K562 (cell line): ENCODE data around the gene SHB.

Source experiments
- FOS ChIP-seq: IDR thresholded peaks from 3 replicates; pipeline ENCODE4 v1.6.1; 2011; ENCODE audit not compliant: insufficient read length; ENCODE audit errors: extremely low read depth
- POLR2AphosphoS5 ChIP-seq: IDR thresholded peaks from 2 replicates; pipeline ENCODE4 v1.6.1; 2011; ENCODE audit warnings: mild to moderate bottlenecking, low read depth, low read length, moderate library complexity; ENCODE audit not compliant: control insufficient read depth, insufficient read depth
- REST ChIP-seq, 2 experiments: fragments of 450-650 bp; formaldehyde crosslinking in 1 of 2; IDR thresholded peaks; 2 replicates each; pipeline versions ENCODE4 v1.4.0 to v1.6.1; 2014 to 2020; ENCODE audit warnings: mild to moderate bottlenecking in 2 of 2, borderline replicate concordance in 1 of 2, low read depth in 1 of 2
- TBL1XR1 ChIP-seq, 2 experiments: IDR thresholded peaks; 2 replicates each; pipeline ENCODE4 v1.6.1; 2012; ENCODE audit warnings: improper control_type of control experiment in 2 of 2, low read length in 2 of 2, mild to moderate bottlenecking in 1 of 2
- TFE3 ChIP-seq: fragments of 450-650 bp; formaldehyde crosslinking; IDR thresholded peaks from 2 replicates; pipeline ENCODE4 v1.4.0; 2020; ENCODE audit warnings: mild to moderate bottlenecking, mixed read lengths
- ZNF133 ChIP-seq: fragments of 250-450 bp; sonication (Bioruptor Pico); IDR thresholded peaks from 2 replicates; pipeline ENCODE4 v1.4.0; 2020; ENCODE audit warnings: mild to moderate bottlenecking
- TF ChIP-seq, protein P1 (sequence below): IDR thresholded peaks from 3 replicates; pipeline ENCODE4 v1.6.1; 2011; ENCODE audit warnings: borderline replicate concordance, mild to moderate bottlenecking; ENCODE audit not compliant: insufficient read length, insufficient read depth
- TF ChIP-seq, protein P2 (sequence below), 3 experiments: IDR thresholded peaks in 2 of 3; conservative IDR thresholded peaks in 1 of 3; 2 replicates each; pipeline ENCODE4 v1.5.1; 2011 to 2012; ENCODE audit warnings: low read length in 3 of 3, mild to moderate bottlenecking in 3 of 3, control low read depth in 2 of 3, improper control_type of control experiment in 1 of 3, inconsistent platforms in 1 of 3, low read depth in 1 of 3, mixed read lengths in 1 of 3, moderate library complexity in 1 of 3; ENCODE audit not compliant: insufficient read depth in 2 of 3

DNA sequence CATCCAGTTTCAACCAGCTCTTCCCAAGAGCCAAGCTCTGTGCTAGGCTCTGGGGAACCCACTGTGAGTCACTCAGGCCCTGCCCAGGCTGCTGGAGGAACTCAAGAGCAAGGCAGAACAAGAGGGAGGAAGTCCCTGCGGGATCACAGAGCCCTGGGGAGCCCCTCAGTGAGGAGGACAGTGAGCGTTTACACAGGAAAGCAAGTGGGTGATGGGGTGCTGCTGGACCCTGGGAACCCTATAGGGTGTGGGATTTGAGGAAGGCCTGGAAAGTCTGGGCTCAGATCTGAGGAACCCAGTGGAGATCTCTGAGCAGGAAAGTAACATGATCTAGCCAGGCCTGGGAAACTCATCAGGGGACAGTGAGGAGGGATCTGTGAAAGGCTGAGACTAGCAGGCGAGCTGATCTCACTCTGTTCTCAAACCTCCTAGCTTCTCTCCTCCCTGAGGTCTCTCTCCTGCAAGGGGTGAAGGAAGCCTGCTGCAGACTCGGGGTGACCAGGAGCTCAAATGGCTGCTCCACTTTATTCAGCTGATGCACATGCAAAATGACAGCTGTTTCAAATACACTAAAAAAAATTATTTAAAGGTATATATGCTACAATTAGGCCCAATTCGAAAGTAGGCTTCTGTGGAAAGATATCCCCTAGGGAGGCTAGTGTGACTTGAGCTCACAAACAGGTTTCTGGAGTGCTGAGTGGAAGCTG lies 70.0 kb downstream of the SHB start:
- TF ChIP-seq TBL1XR1 (IDR thresholded peaks at IDR 0.05; ENCODE audit: low read length in 2 of 2) = no peak
- no peak for TF ChIP-seq REST (IDR thresholded peaks at IDR 0.05; ENCODE audit: borderline replicate concordance)
- TF ChIP-seq REST (CRISPR knock-in tag; IDR thresholded peaks at IDR 0.05; ENCODE audit: low read depth) = no peak
- no peak for TF ChIP-seq FOS
- TF ChIP-seq, protein P1, sequence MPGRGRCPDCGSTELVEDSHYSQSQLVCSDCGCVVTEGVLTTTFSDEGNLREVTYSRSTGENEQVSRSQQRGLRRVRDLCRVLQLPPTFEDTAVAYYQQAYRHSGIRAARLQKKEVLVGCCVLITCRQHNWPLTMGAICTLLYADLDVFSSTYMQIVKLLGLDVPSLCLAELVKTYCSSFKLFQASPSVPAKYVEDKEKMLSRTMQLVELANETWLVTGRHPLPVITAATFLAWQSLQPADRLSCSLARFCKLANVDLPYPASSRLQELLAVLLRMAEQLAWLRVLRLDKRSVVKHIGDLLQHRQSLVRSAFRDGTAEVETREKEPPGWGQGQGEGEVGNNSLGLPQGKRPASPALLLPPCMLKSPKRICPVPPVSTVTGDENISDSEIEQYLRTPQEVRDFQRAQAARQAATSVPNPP = no peak
- TF ChIP-seq, protein P2, sequence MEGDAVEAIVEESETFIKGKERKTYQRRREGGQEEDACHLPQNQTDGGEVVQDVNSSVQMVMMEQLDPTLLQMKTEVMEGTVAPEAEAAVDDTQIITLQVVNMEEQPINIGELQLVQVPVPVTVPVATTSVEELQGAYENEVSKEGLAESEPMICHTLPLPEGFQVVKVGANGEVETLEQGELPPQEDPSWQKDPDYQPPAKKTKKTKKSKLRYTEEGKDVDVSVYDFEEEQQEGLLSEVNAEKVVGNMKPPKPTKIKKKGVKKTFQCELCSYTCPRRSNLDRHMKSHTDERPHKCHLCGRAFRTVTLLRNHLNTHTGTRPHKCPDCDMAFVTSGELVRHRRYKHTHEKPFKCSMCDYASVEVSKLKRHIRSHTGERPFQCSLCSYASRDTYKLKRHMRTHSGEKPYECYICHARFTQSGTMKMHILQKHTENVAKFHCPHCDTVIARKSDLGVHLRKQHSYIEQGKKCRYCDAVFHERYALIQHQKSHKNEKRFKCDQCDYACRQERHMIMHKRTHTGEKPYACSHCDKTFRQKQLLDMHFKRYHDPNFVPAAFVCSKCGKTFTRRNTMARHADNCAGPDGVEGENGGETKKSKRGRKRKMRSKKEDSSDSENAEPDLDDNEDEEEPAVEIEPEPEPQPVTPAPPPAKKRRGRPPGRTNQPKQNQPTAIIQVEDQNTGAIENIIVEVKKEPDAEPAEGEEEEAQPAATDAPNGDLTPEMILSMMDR (IDR thresholded peaks at IDR 0.05 in 2 of 3, conservative IDR thresholded peaks at IDR 0.05 in 1 of 3; ENCODE audit: insufficient read depth in 2 of 3, low read depth in 1 of 3, low read length in 3 of 3) = no peak
- no peak for TF ChIP-seq TFE3 (CRISPR knock-in tag)
- no peak for TF ChIP-seq POLR2AphosphoS5
- TF ChIP-seq ZNF133 = no peak
